ENCODE data around the gene CARMIL1.
A peak's percentile ranks its signal among the peaks of the same experiment; 100 is the strongest.

CARMIL1 gene

DNA sequence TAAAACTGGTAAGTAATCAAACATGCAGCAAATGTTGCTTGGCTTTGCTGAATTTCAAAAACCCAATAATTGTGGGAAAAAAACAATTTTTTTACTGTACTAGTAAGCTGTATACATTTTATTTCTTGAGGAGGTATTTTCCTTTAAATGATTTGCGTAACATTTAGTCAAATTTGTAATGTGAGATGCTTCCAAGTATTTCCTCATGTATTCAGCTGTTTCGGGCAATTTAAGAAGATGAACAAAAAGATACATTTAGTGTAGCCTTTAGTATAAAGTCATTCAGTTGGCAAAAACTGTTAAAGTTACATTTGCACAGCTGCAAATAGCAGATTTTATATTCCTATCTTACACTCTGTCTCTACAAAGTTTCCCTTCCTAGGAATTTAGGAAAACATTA lies 186.8 kb downstream of the CARMIL1 start:
- no peak for DNase-seq (ENCODE audit: low read depth in 2 of 2, low spot score in 1 of 2)

DNA sequence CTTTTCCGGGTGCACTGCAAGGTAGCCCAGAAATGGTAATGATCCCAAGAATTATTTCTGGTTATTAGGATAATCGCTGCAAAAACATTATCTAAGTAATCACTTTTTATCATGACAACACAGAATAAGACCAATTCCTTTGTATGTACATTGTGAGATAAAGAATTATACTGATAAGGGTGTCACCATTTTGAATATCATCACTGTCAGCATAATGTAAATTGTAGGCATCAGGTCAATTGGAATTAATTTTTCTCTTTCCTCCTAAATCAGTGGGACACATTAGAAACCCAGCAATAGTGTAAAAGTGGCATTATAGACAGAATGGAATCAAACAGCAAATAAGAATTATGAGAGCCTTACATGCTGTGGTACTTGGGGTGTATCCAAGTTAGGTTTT lies 189.7 kb downstream of the CARMIL1 start:
- no peak for DNase-seq (ENCODE audit: low read depth in 2 of 2, low spot score in 1 of 2)

DNA sequence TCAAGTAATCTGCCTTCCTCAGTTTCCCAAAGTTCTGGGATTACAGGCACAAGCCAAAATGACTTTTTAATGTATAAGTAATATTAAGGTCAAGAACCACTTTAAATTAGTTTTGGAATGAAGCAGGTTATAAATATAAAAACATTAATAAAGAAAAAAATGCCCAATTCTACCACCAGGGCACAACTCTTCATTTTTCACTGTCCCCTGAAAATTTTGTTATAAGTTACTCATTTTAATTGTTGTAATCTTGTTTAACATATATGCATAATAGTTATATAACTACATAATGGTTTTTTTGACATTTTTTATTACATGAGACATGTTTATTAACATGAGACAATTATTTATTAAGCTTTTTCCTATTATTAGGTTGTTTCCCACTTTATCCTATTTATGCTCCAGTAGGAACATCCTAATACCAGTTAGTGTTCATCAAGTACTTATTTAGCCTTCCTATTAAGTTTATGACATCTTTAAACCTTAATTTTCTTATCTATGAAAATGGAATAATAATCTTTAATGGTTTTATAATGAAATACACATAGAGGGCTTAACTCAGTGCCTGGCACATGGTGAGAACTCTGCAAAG lies 190.7 kb downstream of the CARMIL1 start:
- DNase-seq (ENCODE audit: low read depth in 2 of 2, low spot score in 1 of 2) = no peak

DNA sequence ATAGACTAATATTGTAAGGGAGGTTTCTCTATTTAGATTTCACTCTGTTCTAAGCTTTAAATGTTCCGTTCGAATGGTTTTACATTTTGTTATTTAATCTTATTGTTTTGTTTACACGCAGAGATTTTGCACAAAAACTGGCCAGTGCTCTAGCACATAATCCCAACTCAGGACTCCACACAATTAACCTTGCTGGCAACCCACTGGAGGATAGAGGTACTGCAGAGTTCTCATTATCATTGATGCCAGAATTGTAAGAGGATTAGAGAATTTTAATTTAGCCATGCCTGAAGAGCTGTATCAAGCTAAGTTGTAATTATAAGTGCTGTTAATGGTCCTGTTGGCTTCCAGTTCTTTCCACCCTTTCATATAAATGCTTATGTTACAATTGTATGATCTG lies 193.1 kb downstream of the CARMIL1 start:
- DNase-seq (ENCODE audit: low read depth in 2 of 2, low spot score in 1 of 2) = no peak

DNA sequence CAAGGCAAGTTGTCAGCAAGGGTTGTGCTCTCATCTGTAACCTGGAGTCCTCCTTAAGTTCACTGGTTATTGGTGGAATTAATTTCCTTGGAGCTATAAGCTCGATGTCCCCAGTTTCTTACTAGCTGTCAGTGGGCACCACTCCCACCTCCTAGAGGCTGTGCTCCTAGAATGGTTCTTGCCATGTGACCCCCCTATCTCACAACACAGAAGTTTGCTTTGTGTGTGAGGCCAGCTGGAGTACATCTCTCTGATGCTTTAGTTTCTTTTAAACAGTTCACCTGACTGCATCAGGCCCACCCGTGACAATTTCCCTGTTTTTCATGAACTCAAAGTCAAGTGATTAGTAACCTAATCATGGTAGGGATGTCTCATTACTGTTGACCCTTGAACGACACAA lies 193.7 kb downstream of the CARMIL1 start:
- DNase-seq (ENCODE audit: low read depth in 2 of 2, low spot score in 1 of 2) = no peak

DNA sequence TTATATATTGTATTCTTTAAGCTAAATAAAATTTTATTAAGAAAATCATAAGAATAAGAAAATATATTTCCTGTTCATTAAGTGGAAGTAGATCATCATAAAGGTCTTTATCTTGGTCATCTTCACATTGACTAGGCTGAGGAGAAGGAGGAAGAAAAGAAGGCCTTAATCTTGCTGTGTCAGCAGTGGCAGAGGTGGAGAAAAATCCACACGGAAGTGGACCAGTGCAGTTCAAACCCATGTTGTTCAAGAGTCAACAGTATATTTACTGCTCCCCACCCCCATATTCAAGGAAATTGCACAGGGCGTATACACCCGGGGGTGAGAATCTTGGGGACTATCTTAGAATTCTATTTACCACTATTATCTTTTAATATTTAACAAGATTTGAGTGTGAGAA lies 194.3 kb downstream of the CARMIL1 start:
- no peak for DNase-seq (ENCODE audit: low read depth in 2 of 2, low spot score in 1 of 2)

DNA sequence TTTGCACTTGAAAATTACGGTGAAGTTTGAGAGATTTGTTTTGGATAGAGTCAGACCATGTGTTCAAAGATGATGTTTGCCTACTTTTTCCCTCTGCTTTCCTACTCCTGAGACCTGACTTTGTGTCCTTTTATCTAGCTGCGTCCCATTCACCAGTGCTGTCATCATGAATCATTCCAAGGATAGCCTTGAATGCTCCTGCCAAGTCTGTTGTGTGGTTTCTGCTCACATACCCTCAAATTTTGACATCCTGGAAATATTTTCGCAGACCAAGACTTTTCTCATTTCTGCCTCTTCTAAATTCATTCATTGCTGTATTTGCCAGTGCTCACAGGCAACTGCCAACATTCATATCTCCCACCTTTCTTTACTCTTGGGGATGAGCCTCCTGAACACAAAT lies 197.0 kb downstream of the CARMIL1 start:
- no peak for DNase-seq (ENCODE audit: low read depth in 2 of 2, low spot score in 1 of 2)

DNA sequence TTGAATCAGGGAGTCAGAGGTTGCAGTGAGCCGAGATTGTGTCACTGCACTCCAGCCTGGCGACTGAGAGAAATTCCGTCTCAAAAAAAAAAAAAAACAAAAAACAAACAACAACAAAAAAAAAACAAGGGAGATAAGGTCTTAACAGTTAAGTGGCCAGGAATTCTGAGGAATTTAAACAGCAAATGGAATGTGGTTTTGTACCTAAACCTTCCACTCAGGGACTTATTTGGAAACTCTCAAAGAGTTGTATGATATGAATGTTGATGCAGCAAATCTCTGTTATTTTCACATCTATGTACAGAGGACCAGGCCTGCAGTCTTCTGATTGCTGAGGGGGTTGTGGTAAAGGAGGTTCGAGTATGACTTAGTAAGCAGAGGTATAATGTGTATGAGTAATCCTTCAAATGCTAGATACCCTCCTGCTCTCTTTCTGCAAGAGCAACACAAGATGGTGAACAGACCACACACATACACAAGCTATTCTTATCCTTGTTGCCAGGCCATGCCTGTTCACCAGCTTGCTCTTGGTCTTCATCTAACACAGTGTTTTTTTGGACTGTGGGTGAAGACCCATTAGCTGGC lies 197.9 kb downstream of the CARMIL1 start:
- DNase-seq (ENCODE audit: low read depth in 2 of 2, low spot score in 1 of 2) = no peak

DNA sequence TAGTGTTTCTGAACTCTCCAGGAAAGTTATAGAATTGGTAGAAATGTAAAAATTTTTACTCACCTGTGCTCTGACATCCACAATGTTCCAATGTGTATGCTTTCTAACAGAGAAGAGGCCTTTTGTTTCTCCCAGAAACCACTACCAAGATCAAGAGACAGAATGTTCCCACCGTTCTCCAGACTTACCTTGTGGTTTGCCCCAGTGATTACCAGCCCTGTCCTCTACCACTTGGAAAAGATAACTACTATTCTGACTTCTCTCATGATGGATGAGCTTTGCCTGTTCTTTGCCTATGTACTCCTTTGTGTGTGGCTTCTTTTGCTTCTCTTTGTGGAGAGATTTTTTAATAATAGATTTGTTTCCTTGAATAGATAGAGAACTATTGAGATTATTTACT lies 199.8 kb downstream of the CARMIL1 start:
- DNase-seq (ENCODE audit: low read depth in 2 of 2, low spot score in 1 of 2) = no peak

DNA sequence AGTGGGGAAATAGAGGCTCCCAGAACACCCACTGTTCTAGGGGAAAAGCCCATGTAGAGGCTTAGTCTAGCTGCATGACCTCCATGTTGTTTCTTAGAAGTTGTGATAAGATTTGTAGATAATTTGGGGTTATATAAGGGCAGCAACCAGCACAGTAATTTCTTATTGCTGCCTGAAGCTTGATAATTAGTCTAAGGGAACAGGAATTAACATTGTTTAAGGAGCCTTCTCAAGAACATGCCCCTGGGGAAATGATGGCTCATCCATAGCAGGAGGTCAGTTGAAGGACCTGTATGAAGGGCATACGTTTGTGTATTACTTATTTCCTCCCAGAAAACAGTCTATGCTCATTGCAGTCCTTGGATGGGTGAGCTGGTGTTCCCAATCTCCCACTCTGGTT lies 202.1 kb downstream of the CARMIL1 start:
- DNase-seq (ENCODE audit: low read depth in 2 of 2, low spot score in 1 of 2) = no peak

DNA sequence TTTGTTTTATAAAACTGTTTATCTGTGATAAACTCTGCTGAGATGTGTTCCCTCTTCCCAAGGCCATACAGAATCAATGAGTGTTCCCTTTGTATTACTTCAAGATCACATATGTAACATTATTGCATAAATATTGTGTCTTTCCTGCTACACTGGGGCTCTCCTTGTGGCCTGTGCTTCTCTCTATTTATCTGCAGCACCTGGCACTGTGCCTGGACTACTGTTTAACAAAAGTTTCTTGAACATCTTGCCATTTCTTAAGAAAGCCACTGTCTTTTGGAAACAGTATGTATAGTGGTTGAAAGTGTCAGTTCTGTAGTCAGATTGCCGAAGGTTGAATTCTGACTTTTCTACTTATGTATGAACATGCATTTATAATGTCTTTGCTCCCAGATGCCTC lies 203.8 kb downstream of the CARMIL1 start:
- no peak for DNase-seq (ENCODE audit: low read depth in 2 of 2, low spot score in 1 of 2)

DNA sequence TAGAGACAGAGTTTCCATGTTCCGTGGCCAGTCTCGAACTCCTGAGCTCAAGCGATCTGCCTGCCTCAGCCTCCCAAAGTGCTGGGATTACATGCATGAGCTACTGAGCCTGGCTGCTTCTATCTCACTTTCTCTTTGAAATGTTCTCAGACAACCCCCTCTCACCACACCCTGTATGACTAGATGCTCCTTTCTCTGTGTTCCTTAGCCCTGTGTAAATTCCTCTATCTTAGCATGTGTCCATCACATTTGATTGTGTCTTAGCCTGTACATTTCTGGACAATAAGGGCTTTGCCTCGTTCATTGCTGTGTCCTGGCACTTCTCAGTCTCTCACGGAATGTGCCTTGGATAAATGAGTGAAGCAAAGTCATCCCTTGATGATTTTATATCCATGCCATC lies 204.8 kb downstream of the CARMIL1 start:
- DNase-seq (ENCODE audit: low read depth in 2 of 2, low spot score in 1 of 2) = no peak

DNA sequence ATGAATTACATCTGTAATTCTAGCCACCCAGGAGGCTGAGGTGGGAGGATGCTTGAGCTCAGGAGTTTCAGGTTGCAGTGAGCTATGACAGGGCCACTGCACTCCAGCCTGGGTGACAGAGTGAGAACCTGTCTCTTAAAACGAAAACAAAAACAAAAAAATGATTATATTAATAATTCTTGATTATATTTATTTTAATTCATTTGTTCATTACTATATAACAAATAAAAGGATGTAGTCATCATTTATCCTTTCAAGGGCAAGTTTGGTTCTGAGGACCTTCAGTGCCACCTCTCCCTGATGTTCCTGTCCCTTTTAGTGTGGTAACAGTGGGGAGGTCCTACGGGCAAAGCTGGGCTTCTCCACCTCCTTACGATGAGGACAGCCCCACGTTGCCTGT lies 205.7 kb downstream of the CARMIL1 start:
- DNase-seq (ENCODE audit: low read depth in 2 of 2, low spot score in 1 of 2) = no peak

DNA sequence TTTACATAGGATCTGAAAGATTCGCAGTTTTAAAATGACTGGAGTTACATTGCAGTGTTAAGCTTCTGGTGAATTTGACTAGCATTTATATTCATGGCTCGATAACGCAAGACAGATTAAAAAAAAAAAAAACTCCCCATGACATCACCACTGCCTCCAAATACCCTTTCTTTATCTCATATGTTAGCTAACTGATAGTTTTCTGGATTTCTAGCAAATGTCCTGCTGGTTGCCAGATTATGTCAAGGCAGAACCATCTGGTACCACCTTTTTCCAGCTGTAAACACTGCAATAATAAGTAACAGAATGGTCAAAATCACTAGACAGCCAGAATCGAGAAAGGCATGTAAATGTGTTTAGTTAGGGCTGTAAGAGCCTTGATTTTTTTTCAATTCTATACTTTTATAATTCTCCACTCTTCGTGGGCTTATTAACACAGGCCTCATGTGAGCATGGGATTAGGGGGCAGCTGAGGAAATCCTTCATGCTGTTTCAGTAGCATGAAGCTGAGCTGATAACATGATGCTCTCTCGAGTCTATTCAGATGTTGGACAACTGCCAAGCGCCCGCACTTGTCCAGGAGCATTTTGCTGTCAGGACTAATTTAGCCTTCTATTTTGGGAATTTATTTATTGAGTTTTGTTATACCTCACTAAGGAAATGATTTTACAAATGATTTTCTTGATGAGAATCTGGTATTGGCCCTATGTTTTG lies 206.8 kb downstream of the CARMIL1 start:
- DNase-seq (ENCODE audit: low read depth in 2 of 2, low spot score in 1 of 2) = no peak

DNA sequence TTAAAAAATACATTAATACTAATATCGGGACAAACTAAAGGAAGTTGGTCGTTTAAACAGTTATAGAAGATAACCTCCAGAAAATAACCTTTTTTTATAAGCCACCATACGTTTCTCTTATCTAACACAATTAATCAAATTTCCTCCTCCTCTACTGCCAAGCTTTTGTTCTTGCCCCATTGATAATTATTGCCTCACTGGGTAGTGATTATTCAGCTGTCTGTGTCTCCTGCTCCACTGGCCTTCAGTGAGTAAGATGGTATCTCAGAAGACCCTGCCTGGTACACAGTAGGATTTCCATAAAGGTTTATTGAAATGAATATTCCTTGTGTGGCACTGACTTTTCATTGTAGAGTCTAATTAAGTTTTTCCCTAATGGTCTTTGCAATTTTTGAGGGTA lies 207.4 kb downstream of the CARMIL1 start:
- DNase-seq (ENCODE audit: low read depth in 2 of 2, low spot score in 1 of 2) = no peak

DNA sequence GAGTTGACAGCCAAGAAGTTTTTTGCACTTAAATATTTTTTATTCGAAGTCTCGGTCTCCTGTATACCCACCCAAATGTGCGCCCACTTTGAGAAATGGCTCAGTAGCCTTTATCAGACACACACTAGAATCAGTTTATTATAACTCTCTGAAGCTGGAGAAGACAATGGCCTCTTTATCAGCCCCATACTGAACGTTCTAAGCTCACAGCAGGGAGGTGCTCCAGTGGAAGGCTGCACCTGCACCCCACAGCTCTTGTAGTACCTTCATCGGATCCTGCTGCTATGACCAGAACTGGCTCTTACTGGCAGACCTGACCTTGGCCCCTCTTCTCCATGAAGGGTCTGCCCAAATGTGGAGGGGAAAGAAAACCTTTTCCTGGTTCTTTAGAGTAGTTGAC lies 207.8 kb downstream of the CARMIL1 start:
- no peak for DNase-seq (ENCODE audit: low read depth in 2 of 2, low spot score in 1 of 2)

DNA sequence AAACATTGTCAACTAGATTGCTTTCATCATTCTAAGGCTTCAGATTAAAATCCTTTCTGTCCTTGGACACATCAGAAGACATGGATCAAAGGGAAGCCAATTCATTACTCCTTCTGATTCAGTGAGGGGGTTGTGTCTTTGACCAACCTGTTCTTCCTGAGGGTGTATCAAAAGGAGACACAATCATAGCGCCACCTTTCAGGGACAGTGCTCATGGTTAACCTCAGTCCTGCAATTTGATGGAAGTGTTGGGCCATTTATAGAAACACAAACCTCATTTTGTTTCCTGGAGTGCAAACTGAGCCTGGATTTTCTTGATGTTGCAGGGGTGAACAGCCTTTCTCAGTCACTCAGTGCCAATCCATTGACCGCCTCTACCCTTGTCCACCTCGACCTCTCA lies 209.0 kb downstream of the CARMIL1 start:
- no peak for DNase-seq (ENCODE audit: low read depth in 2 of 2, low spot score in 1 of 2)

DNA sequence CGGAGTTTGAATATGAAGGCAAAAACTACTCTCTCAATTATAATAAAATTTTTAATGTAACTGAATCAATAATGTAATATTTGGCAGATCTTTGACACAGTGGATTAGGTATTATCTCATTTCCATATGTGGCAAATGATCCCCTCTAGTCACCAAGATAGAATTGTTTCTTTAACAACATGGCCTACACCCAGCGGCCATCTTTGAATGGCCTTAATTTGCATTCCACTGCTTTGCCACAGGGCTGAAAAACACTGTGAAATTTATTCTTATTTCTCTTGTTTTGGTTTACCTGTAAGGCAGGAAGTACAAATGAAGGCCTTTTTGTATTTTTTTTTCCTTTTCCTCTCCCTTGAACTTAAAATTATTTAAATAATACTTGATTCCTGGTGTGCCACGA lies 210.2 kb downstream of the CARMIL1 start:
- no peak for DNase-seq (ENCODE audit: low read depth in 2 of 2, low spot score in 1 of 2)

DNA sequence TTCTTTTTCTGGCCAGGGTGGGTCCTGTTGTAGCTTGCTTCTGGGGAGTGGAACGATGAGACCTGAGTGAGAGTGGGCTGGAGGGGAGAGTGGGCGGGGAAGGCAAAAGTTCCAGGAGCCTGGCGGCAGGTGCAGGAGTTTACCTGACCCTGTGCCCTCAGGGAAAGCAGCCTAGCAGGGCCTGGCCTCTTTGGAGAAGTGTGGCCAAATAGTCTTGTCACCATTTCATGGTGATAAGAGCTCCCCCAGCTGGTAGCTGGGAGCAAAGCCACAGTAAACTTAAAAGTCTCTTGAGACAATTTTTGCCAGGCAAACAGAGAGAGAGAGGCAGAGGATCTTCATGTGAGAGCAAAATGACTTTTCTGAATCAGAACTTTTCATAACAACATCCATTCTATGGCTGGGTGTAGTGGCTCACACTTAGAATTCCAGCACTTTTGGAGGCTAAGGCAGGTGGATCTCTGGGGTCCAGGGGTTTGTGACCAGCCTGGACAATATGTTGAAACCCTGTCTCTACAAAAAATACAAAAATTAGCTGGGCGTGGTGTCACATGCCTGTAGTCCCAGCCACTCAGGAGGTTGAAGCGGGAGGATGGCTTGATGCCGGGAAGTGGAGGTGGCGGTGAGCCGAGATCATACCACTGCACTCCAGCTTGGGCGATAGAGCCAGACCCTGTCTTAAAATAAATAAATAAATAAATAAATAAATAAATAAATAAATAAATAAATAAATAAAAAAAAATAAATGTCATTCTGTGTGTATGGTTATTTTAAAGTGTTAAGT lies 211.0 kb downstream of the CARMIL1 start:
- peak; percentile 8 to 35 for DNase-seq (ENCODE audit: low read depth in 2 of 2, low spot score in 1 of 2)

DNA sequence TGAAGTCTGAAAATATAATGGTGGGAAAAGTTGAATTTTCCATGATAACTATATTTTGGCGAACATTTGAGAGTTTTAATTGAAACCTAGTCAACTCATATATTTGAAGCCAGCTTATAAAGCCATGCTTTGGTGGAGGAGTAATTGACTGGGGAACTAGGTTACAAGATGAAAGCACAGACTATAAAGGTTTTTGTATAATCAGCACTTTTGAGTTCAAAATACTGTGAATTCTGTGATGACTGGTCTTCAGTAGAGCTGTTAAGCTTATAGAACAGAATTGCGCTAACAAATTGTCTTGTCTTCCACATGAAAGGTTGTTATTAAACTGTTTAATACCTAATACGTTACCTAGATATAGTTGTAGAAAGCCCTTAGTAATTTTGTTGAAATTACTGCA lies 213.8 kb downstream of the CARMIL1 start:
- DNase-seq (ENCODE audit: low read depth in 2 of 2, low spot score in 1 of 2) = no peak

DNA sequence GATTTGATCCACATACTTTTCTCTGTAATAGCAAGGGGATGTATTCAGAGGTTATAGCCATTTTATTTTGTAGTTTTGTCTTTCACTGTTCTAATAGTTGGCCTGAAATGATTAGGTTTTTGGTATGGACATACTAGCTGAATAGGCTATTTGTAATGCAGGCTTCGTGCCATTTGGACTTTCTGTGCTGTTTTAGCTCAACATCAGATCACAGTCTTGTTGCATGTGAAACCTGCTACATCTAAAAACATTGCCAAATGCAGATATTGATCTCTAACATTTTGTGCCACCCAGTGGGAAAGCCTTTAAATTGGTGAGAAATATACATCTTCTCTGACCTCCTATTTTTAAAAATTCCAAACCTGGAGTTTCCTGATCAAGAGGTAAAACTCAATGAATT lies 215.3 kb downstream of the CARMIL1 start:
- DNase-seq (ENCODE audit: low read depth in 2 of 2, low spot score in 1 of 2) = no peak

DNA sequence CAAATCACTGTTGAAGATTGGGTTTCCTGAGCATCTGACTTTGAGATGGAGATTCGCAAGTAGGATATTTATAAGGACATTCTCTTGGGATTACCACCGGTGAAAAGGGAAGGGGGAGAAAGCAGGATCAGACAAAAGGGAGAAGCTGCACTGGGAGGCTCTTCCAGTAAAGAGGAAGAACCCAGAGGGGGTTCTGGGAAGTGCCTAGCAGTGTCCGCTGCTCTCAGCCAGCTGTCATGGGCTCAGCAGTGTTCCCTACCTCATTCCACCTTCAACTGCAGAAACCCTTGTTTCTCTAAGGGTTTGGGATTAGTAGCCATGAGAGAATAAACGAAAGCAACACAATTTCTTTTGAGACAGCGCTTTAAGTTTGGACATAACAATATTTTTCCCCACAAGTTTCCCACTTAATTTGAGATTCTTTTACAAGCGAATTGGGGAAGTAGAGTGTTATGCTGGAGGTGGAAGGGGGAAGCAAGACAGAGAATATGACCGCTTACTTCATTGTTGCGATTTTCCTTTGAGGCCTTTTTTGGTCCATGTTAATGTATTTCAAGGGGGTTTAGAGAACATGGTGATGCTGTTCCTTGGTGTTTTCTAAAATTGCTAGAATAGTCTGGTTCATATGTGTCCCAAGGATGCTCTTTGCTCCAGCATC lies 218.3 kb downstream of the CARMIL1 start:
- no peak for DNase-seq (ENCODE audit: low read depth in 2 of 2, low spot score in 1 of 2)

Measured in stimulated activated CD8-positive, alpha-beta memory T cell treated with anti-CD3 and anti-CD28 coated beads, Interleukin-4, amount 100 ng/mL, for 1 hour (primary cell).